ENCODE data around the gene PREX1.

PREX1 gene

DNA sequence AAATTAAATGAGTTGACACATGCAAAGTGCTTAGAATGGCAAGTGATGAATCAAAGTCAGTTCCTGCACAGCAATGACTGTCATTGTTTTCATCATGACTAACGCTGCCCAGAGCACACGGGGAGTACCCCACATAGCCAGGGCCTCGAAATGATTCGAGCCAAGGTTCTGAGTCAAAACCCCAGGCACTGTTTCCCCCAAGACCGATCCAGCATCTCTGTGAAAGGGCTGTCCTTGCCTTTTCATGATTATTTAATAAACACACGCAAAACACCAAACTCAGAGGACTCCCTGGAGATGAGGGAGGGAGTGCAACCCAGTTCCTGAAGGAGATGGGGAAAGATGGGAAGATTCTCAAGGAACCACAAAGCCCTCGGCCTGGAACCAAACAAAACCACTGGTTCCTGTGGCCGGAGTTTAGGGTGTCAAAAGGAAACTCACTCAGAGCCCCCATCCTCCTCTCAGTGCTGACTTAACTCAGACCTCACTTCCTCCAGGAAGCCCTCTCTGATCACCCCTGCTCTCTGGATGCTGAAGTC lies 3.8 kb downstream of the PREX1 start:
- TF ChIP-seq ZNF565 (CRISPR knock-in tag; conservative IDR thresholded peaks at IDR 0.05; ENCODE audit: low read depth) = no peak
- TF ChIP-seq TCF4 (CRISPR knock-in tag; IDR thresholded peaks at IDR 0.05; ENCODE audit: borderline replicate concordance) = no peak
- TF ChIP-seq ZFP30 (CRISPR knock-in tag; IDR thresholded peaks at IDR 0.05) = no peak
- no peak for TF ChIP-seq CREB5 (CRISPR knock-in tag; IDR thresholded peaks at IDR 0.05; ENCODE audit: low read depth)
- no peak for TF ChIP-seq BACH2 (CRISPR knock-in tag; IDR thresholded peaks at IDR 0.05; ENCODE audit: borderline replicate concordance)
- TF ChIP-seq TSHZ2 (CRISPR knock-in tag; IDR thresholded peaks at IDR 0.05) = no peak
- ATAC-seq = no peak

DNA sequence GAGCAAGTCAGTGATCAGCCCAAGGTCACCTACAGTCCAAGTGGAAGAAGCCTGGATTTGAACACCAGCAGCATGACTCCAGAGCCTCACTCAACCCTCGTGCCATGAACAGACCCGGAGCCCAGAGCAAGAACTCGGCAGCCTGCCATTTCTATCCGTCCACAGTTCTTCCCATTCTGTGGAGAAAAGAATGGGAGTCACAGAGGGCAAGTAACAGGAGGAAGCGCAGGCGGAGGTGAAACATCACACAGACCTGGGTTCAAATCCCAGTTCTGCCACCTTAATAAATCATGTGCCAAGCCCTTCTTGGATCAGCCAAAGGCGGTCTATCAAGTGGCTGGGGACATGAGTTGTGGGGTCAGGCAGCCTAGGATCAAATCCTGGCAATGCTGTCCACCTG lies 4.3 kb downstream of the PREX1 start:
- TF ChIP-seq ISL1 (CRISPR knock-in tag; IDR thresholded peaks at IDR 0.05) = no peak
- no peak for TF ChIP-seq ZFP30 (CRISPR knock-in tag; IDR thresholded peaks at IDR 0.05)
- TF ChIP-seq ARNTL (CRISPR knock-in tag; IDR thresholded peaks at IDR 0.05; ENCODE audit: borderline replicate concordance, low read depth) = no peak
- no peak for TF ChIP-seq PATZ1 (CRISPR knock-in tag; IDR thresholded peaks at IDR 0.05; ENCODE audit: borderline replicate concordance)
- no peak for TF ChIP-seq TSHZ2 (CRISPR knock-in tag; IDR thresholded peaks at IDR 0.05)
- no peak for TF ChIP-seq TCF4 (CRISPR knock-in tag; IDR thresholded peaks at IDR 0.05; ENCODE audit: borderline replicate concordance)
- no peak for ATAC-seq

DNA sequence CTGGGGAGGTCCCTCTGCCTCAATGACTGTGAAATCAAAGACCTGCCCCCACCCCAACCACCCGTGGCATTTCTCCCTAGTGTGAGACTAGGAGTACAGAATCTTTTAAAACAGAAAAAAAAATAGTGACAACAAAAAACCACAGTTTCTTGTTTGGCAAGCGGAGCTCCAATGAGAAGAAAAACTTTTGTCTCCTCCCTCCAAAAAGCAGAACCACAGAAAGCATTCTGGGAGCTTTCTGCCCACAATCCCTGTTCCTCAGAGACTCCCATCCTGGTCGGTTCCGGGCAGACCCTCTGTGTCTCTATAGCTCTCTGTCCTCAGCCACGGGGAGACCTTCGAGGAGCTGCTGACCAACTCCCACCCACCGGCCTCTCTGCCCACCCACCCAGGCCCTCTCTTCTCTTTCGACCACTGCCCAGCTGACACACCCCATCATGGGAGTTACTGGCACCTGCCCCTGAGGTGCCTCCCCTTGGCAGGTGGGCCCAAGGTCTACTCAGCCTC lies 4.9 kb downstream of the PREX1 start:
- TF ChIP-seq ZC3H10 (CRISPR knock-in tag; IDR thresholded peaks at IDR 0.05) (no peak), CREB5 (CRISPR knock-in tag; IDR thresholded peaks at IDR 0.05; ENCODE audit: low read depth) (no peak), ZNF565 (CRISPR knock-in tag; conservative IDR thresholded peaks at IDR 0.05; ENCODE audit: low read depth) (no peak), RARB (CRISPR knock-in tag; IDR thresholded peaks at IDR 0.05) (no peak), PATZ1 (CRISPR knock-in tag; IDR thresholded peaks at IDR 0.05; ENCODE audit: borderline replicate concordance) (no peak), ZFP30 (CRISPR knock-in tag; IDR thresholded peaks at IDR 0.05) (no peak), CSDC2 (CRISPR knock-in tag; IDR thresholded peaks at IDR 0.05) (no peak), TCF4 (CRISPR knock-in tag; IDR thresholded peaks at IDR 0.05; ENCODE audit: borderline replicate concordance) (no peak), ARNTL (CRISPR knock-in tag; IDR thresholded peaks at IDR 0.05; ENCODE audit: borderline replicate concordance, low read depth) (no peak), SNAI2 (CRISPR knock-in tag; IDR thresholded peaks at IDR 0.05) (no peak)
- TF ChIP-seq, protein P1, sequence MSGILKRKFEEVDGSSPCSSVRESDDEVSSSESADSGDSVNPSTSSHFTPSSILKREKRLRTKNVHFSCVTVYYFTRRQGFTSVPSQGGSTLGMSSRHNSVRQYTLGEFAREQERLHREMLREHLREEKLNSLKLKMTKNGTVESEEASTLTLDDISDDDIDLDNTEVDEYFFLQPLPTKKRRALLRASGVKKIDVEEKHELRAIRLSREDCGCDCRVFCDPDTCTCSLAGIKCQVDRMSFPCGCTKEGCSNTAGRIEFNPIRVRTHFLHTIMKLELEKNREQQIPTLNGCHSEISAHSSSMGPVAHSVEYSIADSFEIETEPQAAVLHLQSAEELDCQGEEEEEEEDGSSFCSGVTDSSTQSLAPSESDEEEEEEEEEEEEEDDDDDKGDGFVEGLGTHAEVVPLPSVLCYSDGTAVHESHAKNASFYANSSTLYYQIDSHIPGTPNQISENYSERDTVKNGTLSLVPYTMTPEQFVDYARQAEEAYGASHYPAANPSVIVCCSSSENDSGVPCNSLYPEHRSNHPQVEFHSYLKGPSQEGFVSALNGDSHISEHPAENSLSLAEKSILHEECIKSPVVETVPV (CRISPR knock-in tag; IDR thresholded peaks at IDR 0.05) = no peak
- TF ChIP-seq, protein P2, sequence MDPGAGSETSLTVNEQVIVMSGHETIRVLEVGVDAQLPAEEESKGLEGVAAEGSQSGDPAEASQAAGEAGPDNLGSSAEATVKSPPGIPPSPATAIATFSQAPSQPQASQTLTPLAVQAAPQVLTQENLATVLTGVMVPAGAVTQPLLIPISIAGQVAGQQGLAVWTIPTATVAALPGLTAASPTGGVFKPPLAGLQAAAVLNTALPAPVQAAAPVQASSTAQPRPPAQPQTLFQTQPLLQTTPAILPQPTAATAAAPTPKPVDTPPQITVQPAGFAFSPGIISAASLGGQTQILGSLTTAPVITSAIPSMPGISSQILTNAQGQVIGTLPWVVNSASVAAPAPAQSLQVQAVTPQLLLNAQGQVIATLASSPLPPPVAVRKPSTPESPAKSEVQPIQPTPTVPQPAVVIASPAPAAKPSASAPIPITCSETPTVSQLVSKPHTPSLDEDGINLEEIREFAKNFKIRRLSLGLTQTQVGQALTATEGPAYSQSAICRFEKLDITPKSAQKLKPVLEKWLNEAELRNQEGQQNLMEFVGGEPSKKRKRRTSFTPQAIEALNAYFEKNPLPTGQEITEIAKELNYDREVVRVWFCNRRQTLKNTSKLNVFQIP (CRISPR knock-in tag; IDR thresholded peaks at IDR 0.05; ENCODE audit: borderline replicate concordance, low read depth) = no peak
- no peak for ATAC-seq
